Effector memory CD4-positive, alpha-beta T cell (primary cell): ENCODE results near the gene C1orf52.

Experiments used
- DNase-seq, 3 donors: peaks; one replicate each; pipeline ENCODE4 v3.0.0-alpha.2; 2020
- H3K27ac ChIP-seq: 2 replicates; pipeline ENCODE4 v1.7.0; 2013; ENCODE audit warnings: mild to moderate bottlenecking, low read length, moderate library complexity; ENCODE audit not compliant: insufficient read depth, poor library complexity, severe bottlenecking
- H3K27me3 ChIP-seq: replicated peaks from 2 replicates; pipeline ENCODE4 v1.7.0; 2013; ENCODE audit warnings: mild to moderate bottlenecking, low read length; ENCODE audit not compliant: insufficient read depth, control insufficient read depth, poor library complexity, severe bottlenecking
- H3K36me3 ChIP-seq: 2 replicates; pipeline ENCODE4 v1.7.0; 2013; ENCODE audit warnings: mild to moderate bottlenecking, low read length, moderate library complexity; ENCODE audit not compliant: control insufficient read depth, insufficient read depth
- H3K4me1 ChIP-seq: 2 replicates; pipeline ENCODE4 v1.7.0; 2013; ENCODE audit warnings: low read length, mild to moderate bottlenecking; ENCODE audit not compliant: control insufficient read depth, insufficient read depth, poor library complexity, severe bottlenecking
- H3K4me3 ChIP-seq: 2 replicates; pipeline ENCODE4 v1.7.0; 2013; ENCODE audit warnings: low read length, low read depth, mild to moderate bottlenecking; ENCODE audit not compliant: insufficient read depth, poor library complexity, severe bottlenecking
- H3K9me3 ChIP-seq: 2 replicates; pipeline ENCODE4 v1.7.0; 2013; ENCODE audit warnings: mild to moderate bottlenecking, low read length, moderate library complexity; ENCODE audit not compliant: control insufficient read depth

Gene C1orf52

GRCh38 chr1:85240174-85240601 lies 19.3 kb downstream of the C1orf52 start:
- Histone ChIP-seq H3K36me3 (no peaks in the 10 kb centered on the region), H3K9me3 (no peaks in the 10 kb centered on the region), H3K4me3 (no peak overlapping the region), H3K4me1 (peaks cover 3% of the 10 kb centered on the region), H3K27me3 (no peaks in the 10 kb centered on the region), H3K27ac (no peak overlapping the region)
- DNase-seq = no peak

GRCh38 chr1:85237613-85238012 lies 21.8 kb downstream of the C1orf52 start:
- H3K36me3 ChIP-seq = no peaks in the 10 kb centered on the region
- peaks cover 3% of the 10 kb centered on the region for H3K4me1 ChIP-seq
- no peak overlapping the region for H3K4me3 ChIP-seq
- no peaks in the 10 kb centered on the region for H3K27me3 ChIP-seq
- no peak for DNase-seq
- no peaks in the 10 kb centered on the region for H3K9me3 ChIP-seq
- H3K27ac ChIP-seq = no peak overlapping the region

- Histone ChIP-seq H3K27me3 (no peaks in the 10 kb centered on the region), H3K4me1 (no peaks in the 10 kb centered on the region), H3K9me3 (no peaks in the 10 kb centered on the region), H3K27ac (no peak overlapping the region), H3K36me3 (no peaks in the 10 kb centered on the region), H3K4me3 (no peak overlapping the region)
- no peak for DNase-seq
These were observed 29.0 kb downstream of the C1orf52 start for GRCh38 chr1:85230305-85230977.

GRCh38 chr1:85229574-85230097 lies 29.8 kb downstream of the C1orf52 start:
- H3K36me3 ChIP-seq = no peaks in the 10 kb centered on the region
- no peaks in the 10 kb centered on the region for H3K4me1 ChIP-seq
- no peak overlapping the region for H3K27ac ChIP-seq
- no peak overlapping the region for H3K4me3 ChIP-seq
- no peak for DNase-seq
- no peaks in the 10 kb centered on the region for H3K27me3 ChIP-seq
- H3K9me3 ChIP-seq = no peaks in the 10 kb centered on the region

- no peak overlapping the region for H3K4me3 ChIP-seq
- H3K27me3 ChIP-seq = no peaks in the 10 kb centered on the region
- no peaks in the 10 kb centered on the region for H3K4me1 ChIP-seq
- no peaks in the 10 kb centered on the region for H3K9me3 ChIP-seq
- no peak overlapping the region for H3K27ac ChIP-seq
- no peaks in the 10 kb centered on the region for H3K36me3 ChIP-seq
- DNase-seq = no peak
These were observed 30.5 kb downstream of the C1orf52 start for GRCh38 chr1:85228972-85229371.

- no peaks in the 10 kb centered on the region for H3K4me1 ChIP-seq
- no peaks in the 10 kb centered on the region for H3K9me3 ChIP-seq
- H3K4me3 ChIP-seq = no peak overlapping the region
- no peak for DNase-seq
- H3K36me3 ChIP-seq = no peaks in the 10 kb centered on the region
- H3K27me3 ChIP-seq = no peaks in the 10 kb centered on the region
- no peak overlapping the region for H3K27ac ChIP-seq
These were observed 33.7 kb downstream of the C1orf52 start for GRCh38 chr1:85225624-85226380.

- Histone ChIP-seq H3K4me1 (no peaks in the 10 kb centered on the region), H3K27me3 (no peaks in the 10 kb centered on the region), H3K36me3 (no peaks in the 10 kb centered on the region), H3K4me3 (no peak overlapping the region), H3K27ac (no peak overlapping the region), H3K9me3 (no peaks in the 10 kb centered on the region)
- DNase-seq = no peak
These were observed 34.5 kb downstream of the C1orf52 start for GRCh38 chr1:85224734-85225623.

GRCh38 chr1:85224295-85224694 lies 35.2 kb downstream of the C1orf52 start:
- no peaks in the 10 kb centered on the region for H3K27me3 ChIP-seq
- no peak for DNase-seq
- no peak overlapping the region for H3K27ac ChIP-seq
- H3K4me1 ChIP-seq = no peaks in the 10 kb centered on the region
- no peaks in the 10 kb centered on the region for H3K9me3 ChIP-seq
- H3K36me3 ChIP-seq = no peaks in the 10 kb centered on the region
- no peak overlapping the region for H3K4me3 ChIP-seq

GRCh38 chr1:85223334-85223733 lies 36.1 kb downstream of the C1orf52 start:
- H3K9me3 ChIP-seq = no peaks in the 10 kb centered on the region
- H3K27ac ChIP-seq = no peak overlapping the region
- no peaks in the 10 kb centered on the region for H3K36me3 ChIP-seq

More at GRCh38 chr1:85223334-85223733, 36.1 kb downstream of the C1orf52 start:
- H3K4me1 ChIP-seq = no peaks in the 10 kb centered on the region
- H3K4me3 ChIP-seq = no peak overlapping the region
- DNase-seq = no peak
- no peaks in the 10 kb centered on the region for H3K27me3 ChIP-seq
